Activated naive CD4-positive, alpha-beta T cell treated with Interleukin-2 at 50 U/mL for 16 hours (primary cell): ENCODE measurements around the gene TIMP1.
A peak's percentile ranks its signal among the peaks of the same experiment; 100 is the strongest.

Experiments used
- DNase-seq: peaks from one replicate; pipeline ENCODE4 v3.0.0-alpha.2; 2020

The TIMP1 gene

GRCh38 chrX:47608130-47608810 is 26.0 kb downstream of the TIMP1 start:
- DNase-seq, result no peak

GRCh38 chrX:47610511-47610910 is 28.3 kb downstream of the TIMP1 start:
- no peak for DNase-seq

- no peak for DNase-seq
Measured at GRCh38 chrX:47611489-47611888, 29.3 kb downstream of the TIMP1 start.

- DNase-seq, result no peak
Measured at GRCh38 chrX:47611926-47612325, 29.7 kb downstream of the TIMP1 start.

- DNase-seq, result no peak
Measured at GRCh38 chrX:47612418-47612817, 30.2 kb downstream of the TIMP1 start.

- DNase-seq, result no peak
Measured at GRCh38 chrX:47613082-47613481, 30.8 kb downstream of the TIMP1 start.

- DNase-seq, result no peak
Measured at GRCh38 chrX:47614618-47615017, 32.4 kb downstream of the TIMP1 start.

- no peak for DNase-seq
Measured at GRCh38 chrX:47618923-47619485, 36.8 kb downstream of the TIMP1 start.

GRCh38 chrX:47619486-47620302 is 37.5 kb downstream of the TIMP1 start, which contains the start of gene SYN1:
TSS of gene SYN1 (minus strand) at chrX:47619857. CDS start at chrX:47619728, 129 bp downstream.
- peak; percentile 80 for DNase-seq

- no peak for DNase-seq
Measured at GRCh38 chrX:47620303-47620685, 38.1 kb downstream of the TIMP1 start.

- no peak for DNase-seq
Measured at GRCh38 chrX:47621851-47622250, 39.6 kb downstream of the TIMP1 start.

- DNase-seq, result peak; percentile 37
Measured at GRCh38 chrX:47623540-47624027, 41.3 kb downstream of the TIMP1 start.

- no peak for DNase-seq
Measured at GRCh38 chrX:47625365-47625764, 43.1 kb downstream of the TIMP1 start.

GRCh38 chrX:47628982-47629381 is 46.7 kb downstream of the TIMP1 start:
- DNase-seq, result no peak

GRCh38 chrX:47629419-47630200 is 47.4 kb downstream of the TIMP1 start, which contains the start of gene CFP:
TSS of gene CFP (minus strand) at chrX:47629930. CDS start at chrX:47629844, 86 bp downstream.
- DNase-seq, result no peak

- DNase-seq, result no peak
Measured at GRCh38 chrX:47631676-47632075, 49.4 kb downstream of the TIMP1 start.

- no peak for DNase-seq
Measured at GRCh38 chrX:47632666-47633065, 50.4 kb downstream of the TIMP1 start.

GRCh38 chrX:47633689-47634590 is 51.7 kb downstream of the TIMP1 start:
- no peak for DNase-seq

- DNase-seq, result peak; percentile 12
Measured at GRCh38 chrX:47634871-47635575, 52.8 kb downstream of the TIMP1 start.
